GM12878 (cell line): ENCODE data around the gene WDR38. TPM values are rescaled to one million over a fixed set of nuclear protein-coding genes. Genes with fewer than 3 reads are reported as not detected.
A peak's percentile ranks its signal among the peaks of the same experiment; 100 is the strongest.

Experiments used
- ATAC-seq: fragments of 200-7000 bp; cut with Tn5 transposase; 3 replicates; pipeline ENCODE4 v1.9.1; 2020; ENCODE audit warnings: mild to moderate bottlenecking, moderate library complexity
- BruUV-seq: library from RNA; stranded (reverse); fragments of 400-500 nt; replicated peaks from 2 replicates; lab custom pipeline; 2021; lab: Mats Ljungman, UMichigan
- CTCF ChIA-PET: fragments of 300-600 bp; sonication (Branson Sonifier 250); formaldehyde crosslinking; extraction: SDS; loops from one replicate; lab custom pipeline; 2021; ENCODE audit warnings: inconsistent platforms; lab: Yijun Ruan, JAX
- POLR2A ChIA-PET: fragments of 350-600 bp; formaldehyde crosslinking; extraction: SDS; loops from one replicate; lab custom pipeline; 2021; ENCODE audit warnings: inconsistent platforms; lab: Charles Lee
- RAD21 ChIA-PET: fragments of 300-600 bp; sonication (Branson Sonifier 250); formaldehyde crosslinking; loops from one replicate; lab custom pipeline; 2023; ENCODE audit warnings: antibody characterized with exemption; ENCODE audit not compliant: unreplicated experiment; lab: Charles Lee
- SMC1A ChIA-PET: fragments of 300-600 bp; sonication (Branson Sonifier 250); formaldehyde crosslinking; loops from one replicate; lab custom pipeline; 2023; ENCODE audit not compliant: unreplicated experiment, uncharacterized antibody; lab: Charles Lee
- DNase-seq: peaks from one replicate; pipeline ENCODE4 v3.0.0-alpha.2; 2011; ENCODE audit warnings: low read depth, low spot score
- FAIRE-seq: peaks from 3 replicates; lab custom pipeline; 2011; peaks lifted over from hg19 to GRCh38; lab: Jason Lieb, UNC
- H2AFZ ChIP-seq: 2 replicates; pipeline ENCODE4 v1.6.0; 2011; ENCODE audit warnings: low read depth, low read length, control low read depth; ENCODE audit not compliant: control insufficient read depth
- H3K27ac ChIP-seq: 2 replicates; pipeline ENCODE4 v1.5.1; 2011; ENCODE audit warnings: control low read depth; ENCODE audit not compliant: control insufficient read depth, insufficient read depth
- H3K27me3 ChIP-seq, 2 experiments: replicated peaks in 1 of 2; 2 replicates each; pipeline versions ENCODE4 v1.6.0 to v1.6.1; 2011; ENCODE audit warnings: low read length in 1 of 2; ENCODE audit not compliant: control insufficient read depth in 2 of 2, insufficient read depth in 2 of 2
- H3K36me3 ChIP-seq, 2 experiments: 2 replicates each; pipeline ENCODE4 v1.5.1; 2011; ENCODE audit warnings: low read length in 1 of 2; ENCODE audit not compliant: control insufficient read depth in 2 of 2, insufficient read depth in 2 of 2
- H3K4me1 ChIP-seq: 2 replicates; pipeline ENCODE4 v1.6.1; 2011; ENCODE audit warnings: mild to moderate bottlenecking, low read length, moderate library complexity, mixed read lengths; ENCODE audit not compliant: control insufficient read depth, insufficient read depth
- H3K4me2 ChIP-seq: 2 replicates; pipeline ENCODE4 v1.6.0; 2011; ENCODE audit warnings: control low read depth; ENCODE audit not compliant: control insufficient read depth, insufficient read depth
- H3K4me3 ChIP-seq: fragments of 200-600 bp; sonication (generic); 2 replicates; pipeline ENCODE4 v1.5.1; 2016
- H3K79me2 ChIP-seq: 2 replicates; pipeline ENCODE4 v1.6.0; 2011; ENCODE audit warnings: low read length; ENCODE audit not compliant: control insufficient read depth, insufficient read depth
- H3K9ac ChIP-seq: 2 replicates; pipeline ENCODE4 v1.8.0; 2011; ENCODE audit warnings: low read length, control low read depth, mixed read lengths; ENCODE audit not compliant: control insufficient read depth, insufficient read depth
- H3K9me3 ChIP-seq: replicated peaks from 3 replicates; pipeline ENCODE4 v1.5.1; 2011; ENCODE audit warnings: mild to moderate bottlenecking, low read length; ENCODE audit not compliant: control insufficient read depth, insufficient read depth
- H4K20me1 ChIP-seq: 2 replicates; pipeline ENCODE4 v1.6.0; 2011; ENCODE audit not compliant: control insufficient read depth, insufficient read depth
- ATF7 ChIP-seq: fragments of 450-650 bp; IDR thresholded peaks from 2 replicates; pipeline ENCODE4 v1.6.1; 2016; ENCODE audit warnings: low read depth, mild to moderate bottlenecking
- CHD2 ChIP-seq: IDR thresholded peaks from 2 replicates; pipeline ENCODE4 v1.6.1; 2011; ENCODE audit warnings: low read depth, low read length, improper control_type of control experiment, borderline replicate concordance
- HDAC6 ChIP-seq: fragments of 200-600 bp; sonication (generic); IDR thresholded peaks from one replicate; pipeline ENCODE4 v1.8.0; 2017; ENCODE audit warnings: antibody characterized with exemption; ENCODE audit not compliant: unreplicated experiment
- KDM1A ChIP-seq: fragments of 200-600 bp; sonication (generic); IDR thresholded peaks from 2 replicates; pipeline ENCODE4 v1.6.1; 2016; ENCODE audit warnings: borderline replicate concordance
- MTA3 ChIP-seq: IDR thresholded peaks from 2 replicates; pipeline ENCODE4 v1.6.1; 2012; ENCODE audit warnings: low read length, inconsistent platforms, borderline replicate concordance
- NR2C1 ChIP-seq: fragments of 450-650 bp; IDR thresholded peaks from 2 replicates; pipeline ENCODE4 v1.6.1; 2017; ENCODE audit warnings: antibody characterized with exemption, mild to moderate bottlenecking, moderate library complexity
- NR2F1 ChIP-seq: fragments of 450-650 bp; conservative IDR thresholded peaks from 2 replicates; pipeline ENCODE4 v1.6.1; 2017; ENCODE audit warnings: mild to moderate bottlenecking
- PAX5 ChIP-seq: IDR thresholded peaks from 2 replicates; pipeline ENCODE4 v1.6.1; 2011; ENCODE audit warnings: low read depth, low read length, borderline replicate concordance
- PAX8 ChIP-seq: fragments of 450-650 bp; IDR thresholded peaks from 2 replicates; pipeline ENCODE4 v1.6.1; 2017; ENCODE audit warnings: mild to moderate bottlenecking, moderate library complexity
- RELA ChIP-seq: fragments of 450-650 bp; IDR thresholded peaks from 2 replicates; pipeline ENCODE4 v1.8.0; 2014; ENCODE audit warnings: borderline replicate concordance; ENCODE audit not compliant: partially characterized antibody
- RUNX3 ChIP-seq: IDR thresholded peaks from 2 replicates; pipeline ENCODE4 v1.6.1; 2012; ENCODE audit warnings: low read length, inconsistent platforms
- ZSCAN29 ChIP-seq: fragments of 450-650 bp; IDR thresholded peaks from 2 replicates; pipeline ENCODE4 v1.6.1; 2017; ENCODE audit warnings: mild to moderate bottlenecking, moderate library complexity
- WGBS: methylation state at CpG from one replicate; pipeline ENCODE4 v1.1.6; 2016; ENCODE audit warnings: low lambda C conversion rate; ENCODE audit not compliant: insufficient replicate concordance, insufficient coverage; ENCODE audit errors: missing lambda C conversion rate; 5-methylcytosine and 5-hydroxymethylcytosine counted together
- in situ Hi-C: fragments of 300-500 bp; cut with MboI; formaldehyde crosslinking; loops from 9 replicates; pipeline ENCODE4 v1.14.3; 2018; ENCODE audit warnings: mixed read lengths
- intact Hi-C: fragments of 100-400 bp; cut with micrococcal nuclease; formaldehyde crosslinking; loops from one replicate; pipeline ENCODE4 v1.14.2; 2022; ENCODE audit not compliant: unreplicated experiment
- polyA plus RNA-seq, 11 experiments: library from polyadenylated mRNA; depleted of rRNA in 4 of 11; unstranded in 6 of 11; stranded (reverse) in 5 of 11; fragments of >200 nt; fragmentation: Nextera tagmentation in 4 of 11; fragmentation: Illumina TruSeq in 1 of 11; extraction: Ambion mirVana in 4 of 11; extraction: Trizol in 1 of 11; gene quantifications; 1 replicate in 1 of 11; 2 replicates in 10 of 11; pipeline versions ENCODE4 v1.2.1 to v1.2.3, GENCODE V29; 2011 to 2016; ENCODE audit warnings: inconsistent platforms in 2 of 11, missing spikeins in 2 of 11, low read depth in 1 of 11
- total RNA-seq, 4 experiments: library from RNA; depleted of rRNA in 3 of 4; stranded (reverse); fragments of >200 nt in 3 of 4; fragmentation: Illumina TruSeq in 1 of 4; extraction: Trizol in 1 of 4; gene quantifications; 2 replicates each; pipeline versions ENCODE4 v1.2.1 to v1.2.3, GENCODE V29; 2013 to 2021
- TF ChIP-seq, protein P1 (sequence below): fragments of 450-650 bp; IDR thresholded peaks from 2 replicates; pipeline ENCODE4 v1.6.1; 2017; ENCODE audit warnings: mild to moderate bottlenecking, moderate library complexity
- TF ChIP-seq, protein P2 (sequence below): IDR thresholded peaks from 2 replicates; pipeline ENCODE4 v1.6.1; 2012; ENCODE audit warnings: low read depth, low read length, improper control_type of control experiment
- TF ChIP-seq, protein P3 (sequence below): fragments of 450-650 bp; formaldehyde crosslinking; IDR thresholded peaks from 2 replicates; pipeline ENCODE4 v1.5.0; 2022; ENCODE audit warnings: mild to moderate bottlenecking, missing genetic modification characterization

The WDR38 gene
- total and polyA plus RNA-seq, 10 of the 15 experiments (the other 5 are each of a cell fraction or from before 2014, with no cell fraction given), result not detected

DNA sequence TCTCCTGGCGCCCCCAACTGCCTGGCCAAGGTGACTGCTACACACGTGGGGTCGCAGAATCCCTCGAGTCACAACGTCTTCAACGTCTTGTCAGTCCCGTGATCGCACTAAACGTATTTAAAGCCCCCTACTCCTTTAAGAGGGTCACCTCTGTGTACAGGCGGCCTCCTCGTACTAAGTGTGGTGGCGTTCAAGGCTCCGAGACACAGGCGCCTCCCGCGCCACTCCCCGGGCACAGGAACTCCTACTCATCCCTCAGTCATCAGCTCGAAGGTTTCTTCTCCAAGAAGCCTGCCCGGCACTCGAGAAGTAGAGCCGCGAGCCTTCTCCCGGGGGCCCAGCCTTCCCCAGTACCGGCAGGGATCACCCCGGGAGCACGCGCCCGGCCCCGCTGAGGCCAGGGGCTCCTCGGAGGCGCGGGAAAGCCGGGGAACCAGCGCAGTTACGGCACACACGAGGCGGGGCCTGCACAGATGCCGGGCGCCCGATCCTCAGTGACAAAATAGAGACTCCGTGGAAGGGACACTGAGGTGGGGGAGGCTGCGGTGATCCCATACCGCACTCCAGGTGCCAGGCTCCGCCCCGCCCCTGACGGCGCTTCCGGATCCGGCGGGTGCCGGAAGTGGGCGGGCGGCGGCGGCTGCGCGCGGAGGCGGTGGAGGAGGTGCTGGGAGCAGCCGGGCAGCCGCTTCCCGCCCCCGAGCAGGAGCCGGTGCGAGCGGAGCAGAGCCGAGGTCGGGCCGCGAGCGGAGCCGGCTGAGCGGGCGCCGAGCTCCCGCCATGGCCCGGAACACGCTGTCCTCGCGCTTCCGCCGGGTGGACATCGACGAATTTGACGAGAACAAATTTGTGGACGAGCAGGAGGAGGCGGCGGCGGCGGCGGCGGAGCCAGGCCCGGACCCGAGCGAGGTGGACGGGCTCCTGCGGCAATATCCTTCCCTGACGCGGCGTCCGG lies 15.5 kb downstream of the WDR38 start:
- ATAC-seq (peak; percentile 75), DNase-seq (no peak), FAIRE-seq (peak; percentile 61)
- peaks cover 5% of the 10 kb centered on the region in 2 experiments for H3K36me3 ChIP-seq
- ChIA-PET SMC1A (interaction anchor here (4.1 kb wide), 1 partner anchor 7 kb away, joined by 37 read pairs; the partner anchor contains the start of genes ARPC5L and RPL35), POLR2A (interaction anchor here (1.3 kb wide), 1 partner anchor 71 kb away, joined by 3 read pairs; no protein-coding TSS in a partner anchor), CTCF (interaction anchor here (0.8 to 0.9 kb wide), 2 partner anchors 15 to 25 kb away, joined by 3 read pairs; partner anchors contain the start of gene WDR38), RAD21 (interaction anchor here (1.4 to 2.3 kb wide), 2 partner anchors 73 to 100 kb away, joined by 4 to 5 read pairs; partner anchors contain the start of gene GOLGA1)
- H3K4me1 ChIP-seq, result peaks cover 17% of the 10 kb centered on the region
- H3K27ac ChIP-seq, result peak overlapping the region; percentile 94
- H3K79me2 ChIP-seq, result peaks cover 67% of the 10 kb centered on the region
- intact Hi-C loops, result loop anchor here (10.0 kb wide), 2 partner anchors 506 to 766 kb away; no protein-coding TSS in a partner anchor
- H3K9ac ChIP-seq, result peak overlapping the region; percentile 98
- H4K20me1 ChIP-seq, result peaks cover 1% of the 10 kb centered on the region; the same call in 1 of the 2 replicates
- in situ Hi-C loops, result loop anchor here (25.0 kb wide), 1 partner anchor 1956 kb away; the partner anchor contains the start of genes RC3H2 and ZBTB6
- BruUV-seq, result TSS peak; percentile 96
- H3K27me3 ChIP-seq, result no peaks in the 10 kb centered on the region
- under 1% methylated on average over 96 of the region's 101 CpGs for WGBS
- no peaks in the 10 kb centered on the region for H3K9me3 ChIP-seq
- peak overlapping the region; percentile 94 for H3K4me3 ChIP-seq
- H3K4me2 ChIP-seq, result peak overlapping the region; percentile 73
- H2AFZ ChIP-seq, result peak overlapping the region; percentile 57
- TF ChIP-seq ZSCAN29 (no peak), NR2C1 (peak; percentile 48), PAX8 (no peak), ATF7 (no peak), CHD2 (peak; percentile 72), RELA (no peak), KDM1A (no peak), MTA3 (no peak), RUNX3 (no peak), PAX5 (peak; percentile 11; the same call in 1 of the 2 replicates), HDAC6 (no peak), NR2F1 (peak; percentile 66; the same call in 1 of the 2 replicates)
- TF ChIP-seq, protein P1, sequence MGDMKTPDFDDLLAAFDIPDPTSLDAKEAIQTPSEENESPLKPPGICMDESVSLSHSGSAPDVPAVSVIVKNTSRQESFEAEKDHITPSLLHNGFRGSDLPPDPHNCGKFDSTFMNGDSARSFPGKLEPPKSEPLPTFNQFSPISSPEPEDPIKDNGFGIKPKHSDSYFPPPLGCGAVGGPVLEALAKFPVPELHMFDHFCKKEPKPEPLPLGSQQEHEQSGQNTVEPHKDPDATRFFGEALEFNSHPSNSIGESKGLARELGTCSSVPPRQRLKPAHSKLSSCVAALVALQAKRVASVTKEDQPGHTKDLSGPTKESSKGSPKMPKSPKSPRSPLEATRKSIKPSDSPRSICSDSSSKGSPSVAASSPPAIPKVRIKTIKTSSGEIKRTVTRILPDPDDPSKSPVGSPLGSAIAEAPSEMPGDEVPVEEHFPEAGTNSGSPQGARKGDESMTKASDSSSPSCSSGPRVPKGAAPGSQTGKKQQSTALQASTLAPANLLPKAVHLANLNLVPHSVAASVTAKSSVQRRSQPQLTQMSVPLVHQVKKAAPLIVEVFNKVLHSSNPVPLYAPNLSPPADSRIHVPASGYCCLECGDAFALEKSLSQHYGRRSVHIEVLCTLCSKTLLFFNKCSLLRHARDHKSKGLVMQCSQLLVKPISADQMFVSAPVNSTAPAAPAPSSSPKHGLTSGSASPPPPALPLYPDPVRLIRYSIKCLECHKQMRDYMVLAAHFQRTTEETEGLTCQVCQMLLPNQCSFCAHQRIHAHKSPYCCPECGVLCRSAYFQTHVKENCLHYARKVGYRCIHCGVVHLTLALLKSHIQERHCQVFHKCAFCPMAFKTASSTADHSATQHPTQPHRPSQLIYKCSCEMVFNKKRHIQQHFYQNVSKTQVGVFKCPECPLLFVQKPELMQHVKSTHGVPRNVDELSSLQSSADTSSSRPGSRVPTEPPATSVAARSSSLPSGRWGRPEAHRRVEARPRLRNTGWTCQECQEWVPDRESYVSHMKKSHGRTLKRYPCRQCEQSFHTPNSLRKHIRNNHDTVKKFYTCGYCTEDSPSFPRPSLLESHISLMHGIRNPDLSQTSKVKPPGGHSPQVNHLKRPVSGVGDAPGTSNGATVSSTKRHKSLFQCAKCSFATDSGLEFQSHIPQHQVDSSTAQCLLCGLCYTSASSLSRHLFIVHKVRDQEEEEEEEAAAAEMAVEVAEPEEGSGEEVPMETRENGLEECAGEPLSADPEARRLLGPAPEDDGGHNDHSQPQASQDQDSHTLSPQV, result no peak
- TF ChIP-seq, protein P2, sequence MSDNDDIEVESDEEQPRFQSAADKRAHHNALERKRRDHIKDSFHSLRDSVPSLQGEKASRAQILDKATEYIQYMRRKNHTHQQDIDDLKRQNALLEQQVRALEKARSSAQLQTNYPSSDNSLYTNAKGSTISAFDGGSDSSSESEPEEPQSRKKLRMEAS, result no peak; the same call in none of the 2 replicates
- TF ChIP-seq, protein P3, sequence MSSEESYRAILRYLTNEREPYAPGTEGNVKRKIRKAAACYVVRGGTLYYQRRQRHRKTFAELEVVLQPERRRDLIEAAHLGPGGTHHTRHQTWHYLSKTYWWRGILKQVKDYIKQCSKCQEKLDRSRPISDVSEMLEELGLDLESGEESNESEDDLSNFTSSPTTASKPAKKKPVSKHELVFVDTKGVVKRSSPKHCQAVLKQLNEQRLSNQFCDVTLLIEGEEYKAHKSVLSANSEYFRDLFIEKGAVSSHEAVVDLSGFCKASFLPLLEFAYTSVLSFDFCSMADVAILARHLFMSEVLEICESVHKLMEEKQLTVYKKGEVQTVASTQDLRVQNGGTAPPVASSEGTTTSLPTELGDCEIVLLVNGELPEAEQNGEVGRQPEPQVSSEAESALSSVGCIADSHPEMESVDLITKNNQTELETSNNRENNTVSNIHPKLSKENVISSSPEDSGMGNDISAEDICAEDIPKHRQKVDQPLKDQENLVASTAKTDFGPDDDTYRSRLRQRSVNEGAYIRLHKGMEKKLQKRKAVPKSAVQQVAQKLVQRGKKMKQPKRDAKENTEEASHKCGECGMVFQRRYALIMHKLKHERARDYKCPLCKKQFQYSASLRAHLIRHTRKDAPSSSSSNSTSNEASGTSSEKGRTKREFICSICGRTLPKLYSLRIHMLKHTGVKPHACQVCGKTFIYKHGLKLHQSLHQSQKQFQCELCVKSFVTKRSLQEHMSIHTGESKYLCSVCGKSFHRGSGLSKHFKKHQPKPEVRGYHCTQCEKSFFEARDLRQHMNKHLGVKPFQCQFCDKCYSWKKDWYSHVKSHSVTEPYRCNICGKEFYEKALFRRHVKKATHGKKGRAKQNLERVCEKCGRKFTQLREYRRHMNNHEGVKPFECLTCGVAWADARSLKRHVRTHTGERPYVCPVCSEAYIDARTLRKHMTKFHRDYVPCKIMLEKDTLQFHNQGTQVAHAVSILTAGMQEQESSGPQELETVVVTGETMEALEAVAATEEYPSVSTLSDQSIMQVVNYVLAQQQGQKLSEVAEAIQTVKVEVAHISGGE (CRISPR knock-in tag), result no peak
